Stimulated activated CD8-positive, alpha-beta memory T cell treated with anti-CD3 and anti-CD28 coated beads, Interleukin-15, amount 100 ng/mL, for 48 hours (primary cell): Measurements from ENCODE around the gene TRAK2.
"Not testable (repeated sequence)": the region's sequence is repeated elsewhere in the genome, so short reads cannot be mapped to it uniquely, and the experiment has no call there.

Source experiments
- DNase-seq, 2 donors: peaks; one replicate each; pipeline ENCODE4 v3.0.0-alpha.2; 2020; ENCODE audit warnings: low read depth in 2 of 2

The TRAK2 gene, protein sequence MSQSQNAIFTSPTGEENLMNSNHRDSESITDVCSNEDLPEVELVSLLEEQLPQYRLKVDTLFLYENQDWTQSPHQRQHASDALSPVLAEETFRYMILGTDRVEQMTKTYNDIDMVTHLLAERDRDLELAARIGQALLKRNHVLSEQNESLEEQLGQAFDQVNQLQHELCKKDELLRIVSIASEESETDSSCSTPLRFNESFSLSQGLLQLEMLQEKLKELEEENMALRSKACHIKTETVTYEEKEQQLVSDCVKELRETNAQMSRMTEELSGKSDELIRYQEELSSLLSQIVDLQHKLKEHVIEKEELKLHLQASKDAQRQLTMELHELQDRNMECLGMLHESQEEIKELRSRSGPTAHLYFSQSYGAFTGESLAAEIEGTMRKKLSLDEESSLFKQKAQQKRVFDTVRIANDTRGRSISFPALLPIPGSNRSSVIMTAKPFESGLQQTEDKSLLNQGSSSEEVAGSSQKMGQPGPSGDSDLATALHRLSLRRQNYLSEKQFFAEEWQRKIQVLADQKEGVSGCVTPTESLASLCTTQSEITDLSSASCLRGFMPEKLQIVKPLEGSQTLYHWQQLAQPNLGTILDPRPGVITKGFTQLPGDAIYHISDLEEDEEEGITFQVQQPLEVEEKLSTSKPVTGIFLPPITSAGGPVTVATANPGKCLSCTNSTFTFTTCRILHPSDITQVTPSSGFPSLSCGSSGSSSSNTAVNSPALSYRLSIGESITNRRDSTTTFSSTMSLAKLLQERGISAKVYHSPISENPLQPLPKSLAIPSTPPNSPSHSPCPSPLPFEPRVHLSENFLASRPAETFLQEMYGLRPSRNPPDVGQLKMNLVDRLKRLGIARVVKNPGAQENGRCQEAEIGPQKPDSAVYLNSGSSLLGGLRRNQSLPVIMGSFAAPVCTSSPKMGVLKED

GRCh38 chr2:201451292-201452057 is at the start of gene TRAK2, which contains the start of gene STRADB:
TSS of gene TRAK2 (minus strand) at chr2:201451458. CDS start at chr2:201420507, 30,951 bp downstream.
TSS of gene STRADB (plus strand) at chr2:201451740. CDS start at chr2:201454841, 3,101 bp downstream.
- DNase-seq: peak; percentile 94 to 96

DNA sequence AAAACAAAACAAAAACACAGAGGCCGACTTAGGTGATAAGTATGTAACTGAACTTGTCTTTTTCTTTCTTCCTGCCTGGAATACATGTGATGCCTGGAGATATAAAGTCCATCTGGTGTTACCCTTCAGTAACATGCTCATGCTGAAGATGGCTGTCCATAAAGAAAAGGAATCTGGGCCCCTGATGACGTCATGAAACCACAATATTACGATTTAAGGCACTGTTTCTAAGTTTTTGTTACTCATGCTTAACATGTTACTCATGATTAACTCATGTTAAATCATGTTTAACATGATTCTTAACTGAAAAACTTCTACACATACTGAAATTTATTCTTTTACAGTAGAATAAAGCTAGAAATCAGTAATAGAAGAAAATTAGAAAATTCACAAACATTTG is 49.3 kb upstream of the TRAK2 start:
- no peak for DNase-seq

DNA sequence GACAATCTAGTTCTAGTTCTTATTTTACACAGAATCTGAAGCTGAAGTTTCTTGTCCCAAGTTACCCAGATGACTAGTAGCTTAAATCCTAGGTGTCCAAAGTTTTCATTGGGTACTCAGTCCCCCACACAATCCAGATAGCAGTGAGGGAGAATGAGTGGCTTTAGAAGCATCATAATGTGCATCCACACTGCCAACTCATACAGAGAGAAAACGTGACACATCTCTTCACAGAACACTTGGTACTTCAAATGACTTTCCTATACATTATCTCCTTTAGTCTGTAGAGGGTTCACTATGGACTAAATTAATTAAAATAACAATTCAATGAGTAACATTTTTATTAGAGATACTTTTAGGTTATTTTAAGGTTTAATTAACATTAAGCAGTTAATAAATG is 45.5 kb upstream of the TRAK2 start:
- no peak for DNase-seq

GRCh38 chr2:201490291-201490690 is 39.0 kb upstream of the TRAK2 start:
- DNase-seq: no peak

- no peak for DNase-seq
Observed at GRCh38 chr2:201484805-201485204, 33.5 kb upstream of the TRAK2 start.

- DNase-seq: not testable (repeated sequence)
Observed at GRCh38 chr2:201483758-201484157, 32.5 kb upstream of the TRAK2 start.

GRCh38 chr2:201483342-201483741 is 32.1 kb upstream of the TRAK2 start:
- no peak for DNase-seq

GRCh38 chr2:201482543-201482942 is 31.3 kb upstream of the TRAK2 start:
- no peak for DNase-seq

GRCh38 chr2:201472411-201472810 is 21.2 kb upstream of the TRAK2 start:
- DNase-seq: no peak

- no peak for DNase-seq
Observed at GRCh38 chr2:201471732-201472393, 20.6 kb upstream of the TRAK2 start.

DNA sequence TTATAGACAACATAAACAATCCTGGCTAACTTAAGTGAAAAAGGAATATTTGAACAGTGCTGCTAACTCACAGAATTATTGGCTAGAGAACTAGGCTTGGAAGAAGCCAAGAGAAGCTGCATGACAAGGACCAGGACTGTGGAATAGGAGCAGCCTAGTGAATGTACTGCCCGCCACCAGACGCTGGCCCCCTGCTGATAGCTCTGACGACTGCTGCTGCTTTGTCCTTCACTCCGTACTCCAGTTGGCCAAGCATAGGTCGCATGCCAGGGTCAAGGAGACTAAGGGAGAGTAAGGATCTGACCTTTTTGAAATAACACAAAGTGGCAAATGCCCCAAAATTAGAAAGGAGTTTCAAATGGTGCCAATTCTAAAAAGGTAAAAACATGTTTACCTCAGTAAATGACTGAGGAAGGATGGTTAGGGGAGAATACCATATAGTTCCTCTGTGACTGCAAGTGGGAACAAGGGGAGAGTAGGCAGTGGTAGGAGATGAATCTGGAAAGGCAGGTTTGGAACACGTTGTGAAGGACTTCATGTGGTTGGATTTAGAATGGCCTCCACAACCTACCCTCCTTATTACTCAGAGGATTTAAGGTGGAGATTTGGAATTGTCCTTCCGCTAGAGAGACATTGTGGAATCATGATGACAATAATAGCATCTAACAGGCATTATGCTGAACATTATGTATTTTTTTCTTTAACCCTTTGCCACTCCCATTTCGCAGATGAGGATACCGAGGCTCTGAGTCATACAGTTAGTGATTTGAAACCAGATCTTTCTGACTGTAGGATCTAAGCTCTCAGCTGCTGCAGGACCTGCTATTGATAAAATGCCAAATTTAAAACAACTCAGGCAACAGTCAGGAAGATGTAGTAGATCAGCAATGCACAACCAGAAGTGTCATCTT is 19.8 kb upstream of the TRAK2 start:
- DNase-seq: no peak

DNA sequence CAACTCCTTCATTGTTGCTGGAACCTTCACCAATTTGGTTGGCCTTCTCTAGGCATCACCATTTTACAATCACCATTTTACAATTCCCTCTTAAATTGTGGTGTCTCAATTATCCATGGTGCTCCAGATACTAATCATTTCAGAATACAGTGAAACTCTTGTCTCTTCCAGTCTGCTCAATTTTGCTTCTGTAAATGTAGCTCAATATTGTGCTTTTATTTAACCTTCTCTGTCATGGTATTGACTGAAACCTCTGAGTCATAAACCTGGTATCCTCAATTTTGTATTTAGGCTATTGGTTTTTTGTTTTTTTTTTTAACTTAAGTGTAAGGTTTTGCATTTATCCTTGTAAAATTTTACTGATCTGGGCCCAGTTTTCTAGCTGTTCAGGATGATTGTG is 16.4 kb upstream of the TRAK2 start:
- no peak for DNase-seq

DNA sequence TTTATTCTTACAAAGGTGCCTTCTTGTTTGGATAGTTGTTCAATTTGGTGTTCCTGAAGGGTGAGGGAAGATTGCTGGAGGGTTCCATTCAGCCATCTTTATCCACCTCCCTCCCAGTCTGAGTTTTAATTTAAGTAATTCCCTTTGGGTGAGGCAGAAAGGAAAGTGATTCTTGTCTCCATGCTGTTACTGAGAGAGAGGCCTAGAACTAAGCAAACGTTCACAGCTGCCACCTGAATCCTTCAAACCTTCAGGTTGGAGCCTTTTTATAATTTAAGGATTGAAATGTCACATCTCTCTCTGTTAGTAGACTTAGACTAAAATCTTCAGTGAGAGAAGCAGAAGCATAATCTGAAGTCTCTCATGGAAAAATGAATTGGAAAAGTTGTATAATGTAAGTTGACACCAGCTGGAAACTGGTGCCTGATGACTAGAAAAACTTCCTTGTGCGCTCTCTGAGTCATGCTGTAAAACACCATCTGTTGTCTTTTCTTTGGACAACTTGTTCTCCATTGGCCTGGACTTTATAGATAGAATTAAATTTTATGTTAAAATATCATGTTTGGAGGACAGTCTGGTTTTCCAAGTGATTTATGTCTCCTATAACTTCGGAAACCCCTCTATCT is 14.9 kb upstream of the TRAK2 start:
- DNase-seq: no peak

GRCh38 chr2:201465524-201465971 is 14.3 kb upstream of the TRAK2 start:
- no peak for DNase-seq

DNA sequence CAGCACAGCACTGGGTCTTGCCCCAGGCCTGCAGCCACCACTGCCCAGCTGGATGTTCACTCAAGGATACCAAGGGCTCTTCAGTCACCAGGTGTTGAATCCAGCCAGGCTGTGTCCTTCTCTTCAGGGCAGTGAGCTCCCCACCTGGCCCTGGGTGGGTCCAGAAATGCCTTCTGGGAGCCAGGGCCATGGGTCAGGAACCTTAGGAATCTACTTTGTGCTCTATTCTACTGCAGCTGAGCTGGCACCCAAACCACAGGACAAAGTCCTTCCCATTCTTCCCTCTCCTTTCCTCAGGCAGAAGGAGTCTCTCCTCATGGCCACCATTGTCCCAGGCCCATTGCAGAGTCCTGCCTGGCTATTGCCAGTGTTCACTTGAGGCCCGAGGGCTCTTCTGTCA is 13.3 kb upstream of the TRAK2 start:
- no peak for DNase-seq

DNA sequence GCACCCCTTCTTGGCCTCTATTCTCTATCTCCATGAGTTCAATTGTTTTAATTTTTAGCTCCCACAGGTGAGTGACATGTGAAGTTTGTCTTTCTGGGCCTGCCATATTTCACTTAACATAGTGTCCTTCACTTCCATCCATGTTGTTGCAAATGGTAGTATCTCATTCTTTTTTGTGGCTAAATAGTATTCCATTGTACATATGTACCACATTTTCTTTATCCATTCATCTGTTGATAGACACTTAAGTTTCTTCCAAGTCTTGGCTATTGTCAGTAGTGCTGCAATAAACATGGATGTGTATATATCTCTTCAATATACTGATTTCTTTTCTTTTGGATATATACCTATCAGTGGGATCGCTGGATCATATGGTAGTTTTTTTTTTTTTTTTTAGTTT is 9.3 kb upstream of the TRAK2 start:
- DNase-seq: no peak

- no peak for DNase-seq
Observed at GRCh38 chr2:201458381-201458780, 7.1 kb upstream of the TRAK2 start.

DNA sequence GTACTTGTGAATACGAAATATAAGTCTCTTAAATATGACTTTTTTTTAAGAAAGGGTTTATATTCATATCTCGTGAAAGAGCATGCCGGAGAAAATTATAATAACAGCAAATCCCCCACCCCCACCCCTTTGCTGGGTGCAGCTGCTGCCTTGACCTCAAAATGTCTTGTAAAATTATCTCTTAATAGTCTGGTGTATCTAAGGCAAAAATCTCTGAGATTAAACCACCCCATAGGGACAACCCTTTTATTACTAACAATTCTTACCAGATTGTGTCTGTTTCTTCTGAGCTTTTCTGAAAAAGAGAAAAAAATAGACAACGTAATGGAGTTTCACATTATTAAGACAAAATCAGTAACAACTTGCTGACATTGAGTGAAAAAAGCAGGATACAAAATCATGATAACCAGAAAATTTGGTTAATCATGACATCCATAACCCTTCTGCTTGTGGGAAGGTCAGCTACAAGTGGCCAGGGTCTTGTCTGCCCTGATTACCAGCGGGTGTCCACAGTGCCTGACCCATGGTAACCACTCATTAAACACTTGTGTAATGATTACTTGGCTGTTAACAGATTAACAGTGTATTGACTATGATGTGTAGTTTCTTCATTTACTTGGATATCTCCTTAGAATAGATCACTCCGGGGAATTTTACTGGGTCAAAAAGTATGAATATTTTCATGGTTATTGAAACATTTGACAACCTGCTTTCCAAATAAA is 1.8 kb upstream of the TRAK2 start:
- no peak for DNase-seq
